ENCODE data around the gene ARVCF.

ARVCF gene

GRCh38 chr22:19984201-19984753, 32.3 kb downstream of the ARVCF start:
- H2AK5ac ChIP-seq (ENCODE audit: low read depth, low read length): no peak overlapping the region
- peak overlapping the region; percentile 19 for H4K8ac ChIP-seq (ENCODE audit: low read depth, low read length)
- WGBS, 2 donors (ENCODE audit: extremely low coverage in 2 of 2, insufficient read length in 2 of 2, insufficient replicate concordance in 1 of 2): no CpG with 5 or more reads among the region's 19 CpGs
- H3K14ac ChIP-seq (ENCODE audit: low read length): no peak overlapping the region
- peaks cover 27% of the 10 kb centered on the region for H3K79me1 ChIP-seq (ENCODE audit: low read depth, low read length)
- peak overlapping the region; percentile 1 for H2BK5ac ChIP-seq (ENCODE audit: low read length)
- H4K91ac ChIP-seq (ENCODE audit: low read depth, low read length, poor library complexity): no peak overlapping the region
- no peak overlapping the region for H2BK12ac ChIP-seq (ENCODE audit: low read length)
- no peaks in the 10 kb centered on the region for H3K27me3 ChIP-seq (ENCODE audit: control insufficient read depth in 3 of 3, insufficient read depth in 3 of 3, low read depth in 1 of 3, low read length in 3 of 3)
- H3K23ac ChIP-seq (ENCODE audit: low read depth, low read length, poor library complexity): peak overlapping the region; percentile 45
- peak overlapping the region; percentile 72 for H3K9ac ChIP-seq (ENCODE audit: low read depth, low read length, poor library complexity)
- no peak overlapping the region for H3K4me3 ChIP-seq (ENCODE audit: low read length in 2 of 2)
- no peak overlapping the region for H3K4ac ChIP-seq (ENCODE audit: low read length)
- no peak overlapping the region for H2AFZ ChIP-seq (ENCODE audit: low read length)
- no peaks in the 10 kb centered on the region for H3K9me3 ChIP-seq (replicated peaks in 1 of 2; ENCODE audit: control insufficient read depth in 2 of 2, insufficient read depth in 1 of 2, low read depth in 1 of 2, low read length in 2 of 2)
- DNase-seq (ENCODE audit: low spot score): no peak
- no peak overlapping the region for H2BK15ac ChIP-seq (ENCODE audit: low read length)
- no peak overlapping the region for H3K4me2 ChIP-seq (ENCODE audit: insufficient read depth, low read length, poor library complexity, severe bottlenecking)
- H3K4me1 ChIP-seq (ENCODE audit: control insufficient read depth in 2 of 2, insufficient read depth in 1 of 2, low read depth in 1 of 2, low read length in 2 of 2): peaks cover 20 to 23% of the 10 kb centered on the region in 2 donors
- H3K27ac ChIP-seq (replicated peaks; ENCODE audit: low read length): no peak overlapping the region
- no peak overlapping the region for H2BK120ac ChIP-seq (ENCODE audit: low read depth, low read length)
- H3K18ac ChIP-seq (ENCODE audit: low read length): peak overlapping the region; percentile 25
- peaks cover 27 to 47% of the 10 kb centered on the region in 2 donors for H3K36me3 ChIP-seq (replicated peaks in 1 of 2; ENCODE audit: control insufficient read depth in 2 of 2, insufficient read depth in 2 of 2, low read length in 2 of 2)

- Histone ChIP-seq H4K91ac (ENCODE audit: low read depth, low read length, poor library complexity) (no peak overlapping the region), H3K23ac (ENCODE audit: low read depth, low read length, poor library complexity) (no peak overlapping the region), H3K4me1 (ENCODE audit: control insufficient read depth in 2 of 2, insufficient read depth in 1 of 2, low read depth in 1 of 2, low read length in 2 of 2) (peaks cover 20 to 23% of the 10 kb centered on the region in 2 donors), H3K18ac (ENCODE audit: low read length) (no peak overlapping the region), H3K14ac (ENCODE audit: low read length) (no peak overlapping the region), H2BK120ac (ENCODE audit: low read depth, low read length) (no peak overlapping the region), H3K4me3 (ENCODE audit: low read length in 2 of 2) (no peak overlapping the region), H2AFZ (ENCODE audit: low read length) (no peak overlapping the region), H2BK15ac (ENCODE audit: low read length) (no peak overlapping the region), H2BK12ac (ENCODE audit: low read length) (no peak overlapping the region), H3K27me3 (ENCODE audit: control insufficient read depth in 3 of 3, insufficient read depth in 3 of 3, low read depth in 1 of 3, low read length in 3 of 3) (no peaks in the 10 kb centered on the region), H3K9ac (ENCODE audit: low read depth, low read length, poor library complexity) (peak overlapping the region; percentile 39), H2AK5ac (ENCODE audit: low read depth, low read length) (no peak overlapping the region), H3K9me3 (replicated peaks in 1 of 2; ENCODE audit: control insufficient read depth in 2 of 2, insufficient read depth in 1 of 2, low read depth in 1 of 2, low read length in 2 of 2) (no peaks in the 10 kb centered on the region), H2BK5ac (ENCODE audit: low read length) (no peak overlapping the region), H3K36me3 (replicated peaks in 1 of 2; ENCODE audit: control insufficient read depth in 2 of 2, insufficient read depth in 2 of 2, low read length in 2 of 2) (peaks cover 33 to 53% of the 10 kb centered on the region in 2 donors), H4K8ac (ENCODE audit: low read depth, low read length) (no peak overlapping the region), H3K27ac (replicated peaks; ENCODE audit: low read length) (no peak overlapping the region), H3K79me1 (ENCODE audit: low read depth, low read length) (peaks cover 28% of the 10 kb centered on the region), H3K4me2 (ENCODE audit: insufficient read depth, low read length, poor library complexity, severe bottlenecking) (no peak overlapping the region), H3K4ac (ENCODE audit: low read length) (no peak overlapping the region)
- no CpG with 5 or more reads among the region's 5 CpGs for WGBS, 2 donors (ENCODE audit: extremely low coverage in 2 of 2, insufficient read length in 2 of 2, insufficient replicate concordance in 1 of 2)
- DNase-seq (ENCODE audit: low spot score): no peak
These were observed 32.9 kb downstream of the ARVCF start for GRCh38 chr22:19983741-19984140.

DNA sequence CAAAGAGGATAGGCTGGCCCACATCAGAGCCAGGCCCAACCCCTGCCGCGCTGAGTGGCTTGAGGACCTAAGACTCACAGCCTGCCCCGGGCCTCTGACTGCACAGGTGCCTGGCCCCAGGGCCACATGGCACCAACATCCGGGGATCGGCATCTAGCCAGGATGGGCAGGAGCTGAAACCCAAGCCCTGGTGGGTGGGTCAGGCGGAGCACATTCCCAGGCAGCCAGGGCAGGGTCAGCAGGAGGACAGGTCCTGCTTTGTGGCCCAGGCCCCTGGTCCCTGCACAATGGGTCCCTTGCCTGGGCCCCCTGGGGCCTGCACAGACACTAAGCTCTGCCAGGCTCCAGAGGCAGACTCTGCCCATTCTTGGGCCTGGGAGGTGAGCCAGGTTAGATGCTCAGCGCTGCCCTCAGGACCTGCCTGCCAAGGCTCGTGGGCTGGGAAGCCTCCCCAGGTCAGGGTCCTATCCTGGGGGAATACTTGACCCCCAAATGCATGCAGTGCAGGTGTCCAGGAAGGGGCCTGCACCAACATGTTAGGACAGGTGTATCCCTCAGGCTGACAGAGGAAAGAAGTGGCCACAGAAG, 33.5 kb downstream of the ARVCF start:
- WGBS, 2 donors (ENCODE audit: extremely low coverage in 2 of 2, insufficient read length in 2 of 2, insufficient replicate concordance in 1 of 2): no CpG with 5 or more reads among the region's 8 CpGs
- Histone ChIP-seq H3K23ac (ENCODE audit: low read depth, low read length, poor library complexity) (no peak overlapping the region), H3K79me1 (ENCODE audit: low read depth, low read length) (peaks cover 28% of the 10 kb centered on the region)

DNA sequence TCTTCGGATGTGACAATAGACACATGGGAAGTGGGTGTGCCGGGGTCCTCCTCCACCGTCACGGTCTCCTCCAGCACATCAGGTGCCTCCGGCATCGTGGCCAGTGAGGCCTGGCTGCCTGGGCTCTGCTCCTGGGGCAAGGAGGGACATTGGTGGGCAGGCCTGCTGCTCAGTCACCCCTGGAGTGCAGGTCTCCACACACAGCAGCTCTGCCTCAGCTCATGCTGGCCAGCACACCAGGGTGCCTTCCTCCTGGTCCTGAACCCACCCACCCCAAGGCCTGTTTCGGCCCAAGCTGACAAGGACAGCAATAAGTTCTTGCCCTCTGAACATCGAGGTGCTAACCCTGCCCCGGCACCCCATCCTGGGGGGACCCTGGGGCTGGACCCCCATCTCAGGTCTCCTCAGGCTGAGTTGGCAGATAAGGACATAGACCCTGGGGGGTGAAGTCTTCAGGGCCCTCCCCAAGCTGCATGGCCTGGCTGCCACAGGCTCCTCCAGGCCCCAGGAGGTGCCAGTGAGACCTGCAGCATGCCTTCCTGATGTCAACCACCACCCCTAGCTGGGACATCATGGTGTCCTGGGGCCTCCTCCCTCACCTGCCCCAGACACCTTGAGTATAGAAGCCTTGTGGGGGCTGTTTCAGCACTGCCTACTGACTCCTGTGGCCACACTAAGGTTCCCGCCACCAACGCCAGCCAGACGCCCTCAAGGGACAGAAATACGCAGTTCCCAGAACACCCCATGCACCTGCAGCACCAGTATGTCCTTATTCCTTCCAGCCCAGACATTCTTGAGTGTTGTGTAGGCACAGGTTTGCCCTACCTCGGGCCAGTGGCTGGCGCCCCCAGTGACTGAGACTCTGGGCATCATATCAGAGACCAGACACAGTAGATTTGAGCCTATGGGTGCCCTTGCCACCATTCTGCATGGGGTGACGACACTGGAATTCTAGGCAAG, 34.4 kb downstream of the ARVCF start:
- WGBS, 2 donors (ENCODE audit: extremely low coverage in 2 of 2, insufficient read length in 2 of 2, insufficient replicate concordance in 1 of 2): no CpG with 5 or more reads among the region's 16 CpGs

More for the DNA sequence above, 33.5 kb downstream of the ARVCF start:
- Histone ChIP-seq H3K9me3 (replicated peaks in 1 of 2; ENCODE audit: control insufficient read depth in 2 of 2, insufficient read depth in 1 of 2, low read depth in 1 of 2, low read length in 2 of 2) (no peaks in the 10 kb centered on the region), H3K14ac (ENCODE audit: low read length) (no peak overlapping the region), H2BK120ac (ENCODE audit: low read depth, low read length) (no peak overlapping the region), H3K36me3 (replicated peaks in 1 of 2; ENCODE audit: control insufficient read depth in 2 of 2, insufficient read depth in 2 of 2, low read length in 2 of 2) (peaks cover 38 to 59% of the 10 kb centered on the region in 2 donors), H4K8ac (ENCODE audit: low read depth, low read length) (no peak overlapping the region), H4K91ac (ENCODE audit: low read depth, low read length, poor library complexity) (no peak overlapping the region), H3K27ac (replicated peaks; ENCODE audit: low read length) (no peak overlapping the region), H3K18ac (ENCODE audit: low read length) (no peak overlapping the region), H2BK5ac (ENCODE audit: low read length) (peak overlapping the region; percentile 29), H2AFZ (ENCODE audit: low read length) (no peak overlapping the region), H3K4me2 (ENCODE audit: insufficient read depth, low read length, poor library complexity, severe bottlenecking) (no peak overlapping the region), H3K4ac (ENCODE audit: low read length) (no peak overlapping the region), H2AK5ac (ENCODE audit: low read depth, low read length) (no peak overlapping the region), H2BK12ac (ENCODE audit: low read length) (no peak overlapping the region), H3K27me3 (ENCODE audit: control insufficient read depth in 3 of 3, insufficient read depth in 3 of 3, low read depth in 1 of 3, low read length in 3 of 3) (no peaks in the 10 kb centered on the region), H3K4me3 (ENCODE audit: low read length in 2 of 2) (no peak overlapping the region), H3K9ac (ENCODE audit: low read depth, low read length, poor library complexity) (no peak overlapping the region), H2BK15ac (ENCODE audit: low read length) (no peak overlapping the region), H3K4me1 (ENCODE audit: control insufficient read depth in 2 of 2, insufficient read depth in 1 of 2, low read depth in 1 of 2, low read length in 2 of 2) (peaks cover 20 to 23% of the 10 kb centered on the region in 2 donors)
- no peak for DNase-seq (ENCODE audit: low spot score)

More for the DNA sequence above, 34.4 kb downstream of the ARVCF start:
- H3K4me3 ChIP-seq (ENCODE audit: low read length in 2 of 2): no peak overlapping the region
- no peak overlapping the region for H3K4ac ChIP-seq (ENCODE audit: low read length)
- peaks cover 17 to 19% of the 10 kb centered on the region in 2 donors for H3K4me1 ChIP-seq (ENCODE audit: control insufficient read depth in 2 of 2, insufficient read depth in 1 of 2, low read depth in 1 of 2, low read length in 2 of 2)
- no peak overlapping the region for H3K4me2 ChIP-seq (ENCODE audit: insufficient read depth, low read length, poor library complexity, severe bottlenecking)
- peak overlapping the region; percentile 4 for H3K23ac ChIP-seq (ENCODE audit: low read depth, low read length, poor library complexity)
- peaks cover 28% of the 10 kb centered on the region for H3K79me1 ChIP-seq (ENCODE audit: low read depth, low read length)
- no peak overlapping the region for H3K9ac ChIP-seq (ENCODE audit: low read depth, low read length, poor library complexity)
- H3K27me3 ChIP-seq (ENCODE audit: control insufficient read depth in 3 of 3, insufficient read depth in 3 of 3, low read depth in 1 of 3, low read length in 3 of 3): no peaks in the 10 kb centered on the region
- DNase-seq (ENCODE audit: low spot score): no peak
- H4K8ac ChIP-seq (ENCODE audit: low read depth, low read length): no peak overlapping the region
- no peak overlapping the region for H2BK15ac ChIP-seq (ENCODE audit: low read length)
- no peak overlapping the region for H2AK5ac ChIP-seq (ENCODE audit: low read depth, low read length)
- no peak overlapping the region for H3K18ac ChIP-seq (ENCODE audit: low read length)
- H3K36me3 ChIP-seq (replicated peaks in 1 of 2; ENCODE audit: control insufficient read depth in 2 of 2, insufficient read depth in 2 of 2, low read length in 2 of 2): peaks cover 43 to 68% of the 10 kb centered on the region in 2 donors
- no peak overlapping the region for H2BK5ac ChIP-seq (ENCODE audit: low read length)
- no peak overlapping the region for H2AFZ ChIP-seq (ENCODE audit: low read length)
- no peak overlapping the region for H3K27ac ChIP-seq (replicated peaks; ENCODE audit: low read length)
- H4K91ac ChIP-seq (ENCODE audit: low read depth, low read length, poor library complexity): no peak overlapping the region
- H2BK12ac ChIP-seq (ENCODE audit: low read length): no peak overlapping the region
- H2BK120ac ChIP-seq (ENCODE audit: low read depth, low read length): no peak overlapping the region
- H3K9me3 ChIP-seq (replicated peaks in 1 of 2; ENCODE audit: control insufficient read depth in 2 of 2, insufficient read depth in 1 of 2, low read depth in 1 of 2, low read length in 2 of 2): no peaks in the 10 kb centered on the region
- no peak overlapping the region for H3K14ac ChIP-seq (ENCODE audit: low read length)

Data from neuronal stem cell (in vitro differentiated cells).